ENCODE measurements around the gene ERGIC1.

- TF ChIP-seq CTCF (IDR thresholded peaks at IDR 0.05) = no peak
- TF ChIP-seq POLR2A (IDR thresholded peaks at IDR 0.05) = no peak
Measured at GRCh38 chr5:172797771-172798191, 36.3 kb upstream of the ERGIC1 start.

Data from testis (tissue), 2 donors.